Measurements from ENCODE around the gene BLOC1S5. TPM values are rescaled to one million over a fixed set of nuclear protein-coding genes. Genes with fewer than 3 reads are reported as not detected.

BLOC1S5 gene
- total and polyA plus RNA-seq, 2 of the 8 experiments (the other 6 are each of a cell fraction or from before 2014, with no cell fraction given), result 3.4 to 17.2 TPM

- Histone ChIP-seq H3K23ac (ENCODE audit: insufficient read length) (no peak overlapping the region), H2BK5ac (ENCODE audit: low read depth, low read length) (no peak overlapping the region), H3K79me1 (ENCODE audit: low read depth, low read length) (no peaks in the 10 kb centered on the region), H2BK120ac (replicated peaks; ENCODE audit: low read depth, low read length) (no peak overlapping the region), H4K20me1 (replicated peaks in 1 of 2; ENCODE audit: control insufficient read depth in 1 of 2, insufficient read depth in 2 of 2, low read length in 2 of 2) (peaks cover 0 to 2% of the 10 kb centered on the region in 2 experiments), H3K4me1 (replicated peaks in 1 of 4; ENCODE audit: control insufficient read depth in 3 of 4, insufficient read depth in 4 of 4, low read length in 3 of 4) (peaks cover 0 to 1% (median under 1%) of the 10 kb centered on the region in 4 experiments; a peak in 1 of 7 replicates), H3K4ac (replicated peaks; ENCODE audit: insufficient read length, low read depth, low read length) (no peak overlapping the region), H3K14ac (ENCODE audit: insufficient read length) (no peak overlapping the region), H3K9me3 (ENCODE audit: insufficient read depth in 2 of 2, low read depth in 1 of 2, low read length in 1 of 2) (no peaks in the 10 kb centered on the region), H2AK5ac (ENCODE audit: low read depth, low read length) (no peak overlapping the region), H3K27ac (ENCODE audit: low read depth, low read length) (no peak overlapping the region), H3K4me2 (ENCODE audit: insufficient read depth in 1 of 2, low read depth in 2 of 2, low read length in 2 of 2) (no peak overlapping the region), H3K9ac (replicated peaks in 1 of 4; ENCODE audit: extremely low read depth in 1 of 4, low read depth in 3 of 4, low read length in 3 of 4) (no peak overlapping the region), H3K23me2 (ENCODE audit: low read depth, low read length) (peaks cover 3% of the 10 kb centered on the region), H2BK20ac (ENCODE audit: low read length) (no peak overlapping the region), H2AFZ (ENCODE audit: low read length) (no peak overlapping the region), H3K56ac (replicated peaks; ENCODE audit: insufficient read length, low read depth, low read length) (no peak overlapping the region), H4K91ac (replicated peaks; ENCODE audit: insufficient read length, low read length) (no peak overlapping the region), H3K27me3 (replicated peaks in 1 of 4; ENCODE audit: control insufficient read depth in 3 of 4, extremely low read depth in 1 of 4, insufficient read depth in 3 of 4, low read length in 3 of 4) (no peaks in the 10 kb centered on the region), H2BK15ac (ENCODE audit: low read length) (no peak overlapping the region), H4K5ac (ENCODE audit: insufficient read length, low read depth, low read length) (no peak overlapping the region), H3K36me3 (ENCODE audit: control insufficient read depth in 2 of 4, insufficient read depth in 4 of 4, low read length in 3 of 4) (no peaks in the 10 kb centered on the region), H3K18ac (ENCODE audit: extremely low read depth, low read length) (no peak overlapping the region), H4K8ac (ENCODE audit: extremely low read depth, insufficient read depth, low read length) (no peak overlapping the region), H2BK12ac (ENCODE audit: low read depth, low read length) (no peak overlapping the region), H3K4me3 (ENCODE audit: extremely low read depth in 1 of 4, insufficient read depth in 2 of 4, low read depth in 3 of 4, low read length in 4 of 4) (no peak overlapping the region), H3K79me2 (ENCODE audit: control insufficient read depth in 1 of 2, insufficient read depth in 2 of 2, low read length in 2 of 2) (peaks cover 11 to 14% of the 10 kb centered on the region in 2 experiments)
- CTCF ChIA-PET (ENCODE audit: partially characterized antibody), result no interaction called here
- TF ChIP-seq SUZ12 (IDR thresholded peaks at IDR 0.05; ENCODE audit: low read length) (no peak), HDAC6 (IDR thresholded peaks at IDR 0.05; ENCODE audit: low read depth, low read length) (no peak), USF2 (IDR thresholded peaks at IDR 0.05; ENCODE audit: low read length) (no peak), PHF8 (conservative IDR thresholded peaks at IDR 0.05; ENCODE audit: low read depth, low read length) (no peak), SIRT6 (IDR thresholded peaks at IDR 0.05; ENCODE audit: low read length) (no peak)
- DNase-seq (ENCODE audit: low read depth in 1 of 2, low spot score in 2 of 2), result no peak
- FAIRE-seq, result no peak
- POLR2A ChIA-PET (ENCODE audit: partially characterized antibody), result no interaction called here
Observed at GRCh38 chr6:8105791-8106190, 41.6 kb upstream of the BLOC1S5 start.
